ENCODE results near the gene CYTH3.

DNA sequence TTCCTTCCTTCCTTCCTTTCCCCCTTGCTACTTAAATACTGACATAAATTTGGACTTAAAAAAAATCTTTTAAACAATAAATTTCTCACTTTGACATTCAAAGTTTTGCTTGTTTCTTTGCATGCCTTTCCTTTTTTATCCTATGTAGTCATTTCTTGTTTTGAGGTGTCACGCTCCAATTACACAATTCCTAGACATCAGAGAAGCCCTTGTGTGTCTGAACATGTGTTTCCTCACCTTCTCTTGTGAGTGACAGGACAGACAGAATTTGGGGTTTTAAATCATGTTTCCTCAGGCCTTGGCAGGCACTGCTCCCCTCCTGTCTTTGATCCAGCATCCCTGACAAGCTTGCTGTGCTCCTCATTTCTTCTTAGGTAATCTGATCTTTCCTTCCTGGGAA lies 91.3 kb downstream of the CYTH3 start:
- TF ChIP-seq, protein P1, sequence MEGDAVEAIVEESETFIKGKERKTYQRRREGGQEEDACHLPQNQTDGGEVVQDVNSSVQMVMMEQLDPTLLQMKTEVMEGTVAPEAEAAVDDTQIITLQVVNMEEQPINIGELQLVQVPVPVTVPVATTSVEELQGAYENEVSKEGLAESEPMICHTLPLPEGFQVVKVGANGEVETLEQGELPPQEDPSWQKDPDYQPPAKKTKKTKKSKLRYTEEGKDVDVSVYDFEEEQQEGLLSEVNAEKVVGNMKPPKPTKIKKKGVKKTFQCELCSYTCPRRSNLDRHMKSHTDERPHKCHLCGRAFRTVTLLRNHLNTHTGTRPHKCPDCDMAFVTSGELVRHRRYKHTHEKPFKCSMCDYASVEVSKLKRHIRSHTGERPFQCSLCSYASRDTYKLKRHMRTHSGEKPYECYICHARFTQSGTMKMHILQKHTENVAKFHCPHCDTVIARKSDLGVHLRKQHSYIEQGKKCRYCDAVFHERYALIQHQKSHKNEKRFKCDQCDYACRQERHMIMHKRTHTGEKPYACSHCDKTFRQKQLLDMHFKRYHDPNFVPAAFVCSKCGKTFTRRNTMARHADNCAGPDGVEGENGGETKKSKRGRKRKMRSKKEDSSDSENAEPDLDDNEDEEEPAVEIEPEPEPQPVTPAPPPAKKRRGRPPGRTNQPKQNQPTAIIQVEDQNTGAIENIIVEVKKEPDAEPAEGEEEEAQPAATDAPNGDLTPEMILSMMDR (IDR thresholded peaks at IDR 0.05; ENCODE audit: control extremely low read depth in 1 of 3, insufficient read depth in 1 of 3, low read depth in 1 of 3, low read length in 3 of 3), result no peak
- TF ChIP-seq YY1 (IDR thresholded peaks at IDR 0.05; ENCODE audit: low read depth, low read length), result no peak
- TF ChIP-seq SP1 (IDR thresholded peaks at IDR 0.05; ENCODE audit: low read depth, low read length), result no peak
- TF ChIP-seq POLR2A (IDR thresholded peaks at IDR 0.05; ENCODE audit: control extremely low read depth in 1 of 2, low read depth in 2 of 2, low read length in 2 of 2), result no peak
- TF ChIP-seq CBX5 (IDR thresholded peaks at IDR 0.05; ENCODE audit: low read depth, low read length), result no peak

Data from H1 (cell line).